Purkinje cell (primary cell): ENCODE data around the gene MCM8. TPM values are rescaled to one million over a fixed set of nuclear protein-coding genes. Genes with fewer than 3 reads are reported as not detected.

Experiments
- polyA plus RNA-seq: library from polyadenylated mRNA; unstranded; fragments of >200 nt; fragmentation: Nextera tagmentation; gene quantifications from 2 replicates; pipeline ENCODE4 v1.2.1, GENCODE V29; 2014

The MCM8 gene
- 1.4 and 2.8 TPM in 2 replicates for polyA plus RNA-seq

GRCh38 chr20:5950271-5951031 is at the start of gene MCM8, which contains the start of gene TRMT6:
TSS of gene MCM8 (plus strand) at chr20:5950652. CDS start at chr20:5952016, 1,364 bp downstream.
TSS of gene TRMT6 (minus strand) at chr20:5950533. CDS start at chr20:5950405, 128 bp downstream.

Other genes with a start within 250 kb of the MCM8 start
- 10.0 and 12.8 TPM in 2 replicates for gene SHLD1, start 200.3 kb upstream of the MCM8 start, polyA plus RNA-seq
- gene CHGB, start 39.1 kb upstream of the MCM8 start, polyA plus RNA-seq, result 92.7 and 98.9 TPM in 2 replicates
- 16.7 and 18.6 TPM in 2 replicates for gene TRMT6, start 119 bp upstream of the MCM8 start, polyA plus RNA-seq
- gene CRLS1, start 55.5 kb downstream of the MCM8 start, polyA plus RNA-seq, result 24.2 and 37.1 TPM in 2 replicates
- gene LRRN4, start 103.4 kb downstream of the MCM8 start, polyA plus RNA-seq, result not detected in 2 replicates
- gene FERMT1, start 172.4 kb downstream of the MCM8 start, polyA plus RNA-seq, result 0.31 TPM in 1 of 2 replicates, not detected in the other